ENCODE measurements around the gene GSTA1. TPM values are rescaled to one million over a fixed set of nuclear protein-coding genes. Genes with fewer than 3 reads are reported as not detected.
"Not testable (repeated sequence)": the region's sequence is repeated elsewhere in the genome, so short reads cannot be mapped to it uniquely, and the experiment has no call there.

The GSTA1 gene
- total RNA-seq, 4 donors from 2014 or later = 0.90 to 0.95 TPM; not detected in 2

- DNase-seq = no peak
- no peaks in the 10 kb centered on the region for H3K9me3 ChIP-seq
- no peaks in the 10 kb centered on the region for H3K36me3 ChIP-seq
- no peaks in the 10 kb centered on the region for H3K4me1 ChIP-seq
- no peaks in the 10 kb centered on the region for H3K27me3 ChIP-seq
- H3K4me3 ChIP-seq = no peak overlapping the region
- intact Hi-C loops (cut with DNase I; ENCODE audit: low total_unique reads) = no loop called here
- no peak overlapping the region for H3K27ac ChIP-seq
- TF ChIP-seq CTCF (IDR thresholded peaks at IDR 0.05) (no peak), POLR2A (IDR thresholded peaks at IDR 0.05) (no peak)
These were observed 5.0 kb upstream of the GSTA1 start for GRCh38 chr6:52808660-52809059.

- Histone ChIP-seq H3K27ac (no peak overlapping the region), H3K27me3 (no peaks in the 10 kb centered on the region), H3K4me3 (no peak overlapping the region), H3K36me3 (no peaks in the 10 kb centered on the region), H3K4me1 (no peaks in the 10 kb centered on the region), H3K9me3 (no peaks in the 10 kb centered on the region)
- DNase-seq = no peak
- no peak for TF ChIP-seq POLR2A (IDR thresholded peaks at IDR 0.05)
- intact Hi-C loops (cut with DNase I; ENCODE audit: low total_unique reads) = no loop called here
These were observed 810 bp downstream of the GSTA1 start for GRCh38 chr6:52802806-52803205.

GRCh38 chr6:52801188-52801841 is 2.3 kb downstream of the GSTA1 start:
- no peaks in the 10 kb centered on the region for H3K27me3 ChIP-seq
- no peaks in the 10 kb centered on the region for H3K36me3 ChIP-seq
- no peaks in the 10 kb centered on the region for H3K4me1 ChIP-seq
- no peaks in the 10 kb centered on the region for H3K9me3 ChIP-seq
- TF ChIP-seq CTCF (IDR thresholded peaks at IDR 0.05) (no peak), POLR2A (IDR thresholded peaks at IDR 0.05) (no peak)
- intact Hi-C loops (cut with DNase I; ENCODE audit: low total_unique reads) = no loop called here
- no peak overlapping the region for H3K4me3 ChIP-seq
- DNase-seq = no peak
- no peak overlapping the region for H3K27ac ChIP-seq

GRCh38 chr6:52799272-52799671 is 4.3 kb downstream of the GSTA1 start:
- intact Hi-C loops (cut with DNase I; ENCODE audit: low total_unique reads); H3K4me1 ChIP-seq; H3K9me3 ChIP-seq; H3K36me3 ChIP-seq; H3K27ac ChIP-seq; H3K4me3 ChIP-seq; H3K27me3 ChIP-seq; DNase-seq: not testable (repeated sequence)

- H3K4me3 ChIP-seq; H3K27me3 ChIP-seq; H3K9me3 ChIP-seq; H3K4me1 ChIP-seq; intact Hi-C loops (cut with DNase I; ENCODE audit: low total_unique reads); H3K36me3 ChIP-seq; DNase-seq; H3K27ac ChIP-seq: not testable (repeated sequence)
These were observed 9.2 kb downstream of the GSTA1 start for GRCh38 chr6:52794366-52794765.

GRCh38 chr6:52790861-52791260 is 12.8 kb downstream of the GSTA1 start:
- Histone ChIP-seq H3K9me3 (no peaks in the 10 kb centered on the region), H3K4me1 (no peaks in the 10 kb centered on the region), H3K27me3 (no peaks in the 10 kb centered on the region), H3K36me3 (no peaks in the 10 kb centered on the region), H3K4me3 (no peak overlapping the region), H3K27ac (no peak overlapping the region)
- TF ChIP-seq POLR2A (IDR thresholded peaks at IDR 0.05) (no peak), CTCF (IDR thresholded peaks at IDR 0.05) (no peak)
- no peak for DNase-seq
- intact Hi-C loops (cut with DNase I; ENCODE audit: low total_unique reads) = no loop called here

- H3K4me1 ChIP-seq; DNase-seq; intact Hi-C loops (cut with DNase I; ENCODE audit: low total_unique reads); H3K9me3 ChIP-seq; H3K27me3 ChIP-seq; H3K36me3 ChIP-seq; H3K4me3 ChIP-seq; H3K27ac ChIP-seq: not testable (repeated sequence)
These were observed 14.0 kb downstream of the GSTA1 start for GRCh38 chr6:52789658-52790057.

All from uterus (tissue), 4 donors.